HCT116 (cell line): Measurements from ENCODE around the gene TMEM139. TPM values are rescaled to one million over a fixed set of nuclear protein-coding genes. Genes with fewer than 3 reads are reported as not detected.

ENCODE experiments used
- ATAC-seq: fragments of 200-7000 bp; cut with Tn5 transposase; 2 replicates; pipeline ENCODE4 v1.9.1; 2020; ENCODE audit warnings: mild to moderate bottlenecking, moderate library complexity
- BruUV-seq: library from RNA; stranded (reverse); fragments of 400-500 nt; replicated peaks from 2 replicates; lab custom pipeline; 2021; lab: Mats Ljungman, UMichigan
- CTCF ChIA-PET: fragments of 300-600 bp; sonication (Branson Sonifier 250); formaldehyde crosslinking; loops from one replicate; lab custom pipeline; 2021; ENCODE audit warnings: antibody characterized with exemption; lab: Charles Lee
- POLR2A ChIA-PET: fragments of 300-600, 350-600 bp; sonication (Branson Sonifier 250); formaldehyde crosslinking; loops from one replicate; lab custom pipeline; 2021; ENCODE audit warnings: antibody characterized with exemption; lab: Charles Lee
- RAD21 ChIA-PET, 2 experiments: fragments of 300-600 bp; sonication (Branson Sonifier 250); formaldehyde crosslinking; loops; one replicate each; lab custom pipeline; 2023; ENCODE audit warnings: low total read pairs in 2 of 2; ENCODE audit not compliant: uncharacterized antibody in 2 of 2, unreplicated experiment in 2 of 2, low non-redundant PET in 1 of 2; lab: Charles Lee
- DNase-seq: peaks from one replicate; pipeline ENCODE4 v3.0.0-alpha.2; 2010; ENCODE audit warnings: low read depth, low spot score
- H2AFZ ChIP-seq: fragments of 200-600 bp; shearing (Covaris generic), sonication (generic); 2 replicates; pipeline ENCODE4 v1.6.1; 2017; ENCODE audit warnings: low read depth, mixed run types, mixed read lengths, antibody characterized with exemption, low read length; ENCODE audit not compliant: poor library complexity, severe bottlenecking
- H3K27ac ChIP-seq: 2 replicates; pipeline ENCODE4 v1.5.1; 2012; ENCODE audit warnings: low read depth, low read length
- H3K27me3 ChIP-seq: fragments of 200-600 bp; sonication (generic); 2 replicates; pipeline ENCODE4 v1.6.1; 2016; ENCODE audit warnings: mixed run types, low read length, mixed read lengths; ENCODE audit not compliant: insufficient read depth
- H3K36me3 ChIP-seq, 2 experiments: fragments of 200-500 bp in 1 of 2; fragments of 200-600 bp in 1 of 2; sonication (Bioruptor generic) in 1 of 2; sonication (generic) in 1 of 2; 2 replicates each; pipeline versions ENCODE4 v1.5.1 to v1.6.1; 2014 to 2016; ENCODE audit warnings: low read length in 2 of 2, inconsistent platforms in 1 of 2, mixed read lengths in 1 of 2, mixed run types in 1 of 2; ENCODE audit not compliant: insufficient read depth in 2 of 2, control insufficient read depth in 1 of 2
- H3K4me1 ChIP-seq, 2 experiments: fragments of 200-600 bp in 1 of 2; sonication (generic) in 1 of 2; 2 replicates each; pipeline versions ENCODE4 v1.5.1 to v1.6.1; 2012 to 2017; ENCODE audit warnings: low read length in 2 of 2, inconsistent platforms in 1 of 2, mild to moderate bottlenecking in 1 of 2, mixed read lengths in 1 of 2, mixed run types in 1 of 2, moderate library complexity in 1 of 2; ENCODE audit not compliant: insufficient read depth in 2 of 2, control insufficient read depth in 1 of 2
- H3K4me2 ChIP-seq: fragments of 200-600 bp; sonication (generic); 2 replicates; pipeline ENCODE4 v1.6.1; 2017; ENCODE audit warnings: mixed run types, low read length, mixed read lengths
- H3K4me3 ChIP-seq, 2 experiments: fragments of 200-600 bp in 1 of 2; sonication (generic) in 1 of 2; replicated peaks in 1 of 2; 2 replicates each; pipeline ENCODE4 v1.5.1; 2011 to 2016; ENCODE audit warnings: low read length in 2 of 2, control low read depth in 1 of 2, low read depth in 1 of 2, mild to moderate bottlenecking in 1 of 2, mixed read lengths in 1 of 2, mixed run types in 1 of 2
- H3K79me2 ChIP-seq: fragments of 200-600 bp; sonication (generic); 2 replicates; pipeline ENCODE4 v1.6.1; 2017; ENCODE audit warnings: mild to moderate bottlenecking, mixed run types, low read length, moderate library complexity, mixed read lengths; ENCODE audit not compliant: insufficient read depth
- H3K9ac ChIP-seq: fragments of 200-600 bp; sonication (generic); 2 replicates; pipeline ENCODE4 v1.6.1; 2016; ENCODE audit warnings: low read length, mixed read lengths
- H3K9me2 ChIP-seq: fragments of 200-600 bp; sonication (generic), shearing (Covaris generic); 2 replicates; pipeline ENCODE4 v1.6.1; 2017; ENCODE audit warnings: mixed run types, mild to moderate bottlenecking, moderate library complexity; ENCODE audit not compliant: insufficient read depth
- H3K9me3 ChIP-seq, 2 experiments: fragments of 200-500 bp in 1 of 2; fragments of 200-600 bp in 1 of 2; sonication (Bioruptor generic) in 1 of 2; sonication (generic) in 1 of 2; 2 replicates each; pipeline ENCODE4 v1.6.1; 2014 to 2017; ENCODE audit warnings: low read length in 2 of 2, mixed read lengths in 2 of 2, inconsistent platforms in 1 of 2, low read depth in 1 of 2, mild to moderate bottlenecking in 1 of 2, mixed run types in 1 of 2, moderate library complexity in 1 of 2; ENCODE audit not compliant: control insufficient read depth in 1 of 2, insufficient read depth in 1 of 2
- H4K20me1 ChIP-seq: fragments of 200-600 bp; sonication (generic), shearing (Covaris generic); 2 replicates; pipeline ENCODE4 v1.6.1; 2017; ENCODE audit warnings: mixed run types, mild to moderate bottlenecking, moderate library complexity; ENCODE audit not compliant: insufficient read depth
- CBX3 ChIP-seq: IDR thresholded peaks from 2 replicates; pipeline ENCODE4 v1.6.1; 2012; ENCODE audit warnings: low read depth
- CEBPB ChIP-seq: IDR thresholded peaks from 2 replicates; pipeline ENCODE4 v1.6.1; 2012; ENCODE audit warnings: low read depth
- ELF1 ChIP-seq: IDR thresholded peaks from 2 replicates; pipeline ENCODE4 v1.6.1; 2012; ENCODE audit warnings: low read depth, borderline replicate concordance
- EZH2 ChIP-seq: fragments of 200-600 bp; sonication (generic); IDR thresholded peaks from 2 replicates; pipeline ENCODE4 v1.6.1; 2017; ENCODE audit warnings: antibody characterized with exemption, mixed run types
- EZH2phosphoT487 ChIP-seq: fragments of 200-600 bp; IDR thresholded peaks from 2 replicates; pipeline ENCODE4 v1.6.1; 2018; ENCODE audit warnings: antibody characterized with exemption, borderline replicate concordance
- FOSL1 ChIP-seq: IDR thresholded peaks from 2 replicates; pipeline ENCODE4 v1.6.1; 2012; ENCODE audit warnings: low read depth
- POLR2A ChIP-seq: IDR thresholded peaks from 2 replicates; pipeline ENCODE4 v1.7.0; 2011; ENCODE audit warnings: borderline replicate concordance; ENCODE audit not compliant: insufficient read depth, insufficient read length; ENCODE audit errors: extremely low read depth
- POLR2AphosphoS5 ChIP-seq: IDR thresholded peaks from 2 replicates; pipeline ENCODE4 v1.6.1; 2011; ENCODE audit warnings: mild to moderate bottlenecking, low read depth, low read length, moderate library complexity
- RAD21 ChIP-seq: IDR thresholded peaks from 2 replicates; pipeline ENCODE4 v1.6.1; 2012; ENCODE audit warnings: low read depth, mild to moderate bottlenecking
- SIN3A ChIP-seq: IDR thresholded peaks from 2 replicates; pipeline ENCODE4 v1.6.1; 2012; ENCODE audit warnings: low read depth
- SP1 ChIP-seq: IDR thresholded peaks from 2 replicates; pipeline ENCODE4 v1.6.1; 2012; ENCODE audit warnings: low read depth
- SRF ChIP-seq: IDR thresholded peaks from 2 replicates; pipeline ENCODE4 v1.6.1; 2012; ENCODE audit warnings: low read depth
- TCF7L2 ChIP-seq: IDR thresholded peaks from 2 replicates; pipeline ENCODE4 v1.7.0; 2011; ENCODE audit warnings: borderline replicate concordance, inconsistent platforms; ENCODE audit not compliant: insufficient read depth, insufficient read length; ENCODE audit errors: extremely low read depth
- ZFX ChIP-seq: fragments of 450-650 bp; IDR thresholded peaks from 2 replicates; pipeline ENCODE4 v1.6.1; 2017
- ZNF274 ChIP-seq: fragments of 200-500 bp; sonication (Bioruptor generic); IDR thresholded peaks from 2 replicates; pipeline ENCODE4 v1.6.1; 2014; ENCODE audit warnings: mild to moderate bottlenecking, low read depth, low read length, inconsistent platforms
- intact Hi-C: fragments of 100-400 bp; cut with micrococcal nuclease; formaldehyde crosslinking; loops from 2 replicates; pipeline ENCODE4 v1.10.0; 2022
- total RNA-seq: library from RNA; stranded (reverse); gene quantifications from one replicate; pipeline ENCODE4 v1.2.1, GENCODE V29; 2021; ENCODE audit not compliant: unreplicated experiment
- TF ChIP-seq, protein P1 (sequence below): IDR thresholded peaks from 2 replicates; pipeline ENCODE4 v1.6.1; 2012; ENCODE audit warnings: low read depth
- TF ChIP-seq, protein P2 (sequence below), 3 experiments: fragments of 200-600 bp in 1 of 3; sonication (generic) in 1 of 3; IDR thresholded peaks in 2 of 3; conservative IDR thresholded peaks in 1 of 3; 2 replicates each; pipeline ENCODE4 v1.5.1; 2012 to 2017; ENCODE audit warnings: low read depth in 2 of 3, low read length in 2 of 3, antibody characterized with exemption in 1 of 3, borderline replicate concordance in 1 of 3, control low read depth in 1 of 3, mild to moderate bottlenecking in 1 of 3, mixed read lengths in 1 of 3, mixed run types in 1 of 3, moderate library complexity in 1 of 3; ENCODE audit not compliant: insufficient read depth in 1 of 3
- TF ChIP-seq, protein P3 (sequence below): IDR thresholded peaks from 2 replicates; pipeline ENCODE4 v1.6.1; 2012
- TF ChIP-seq, protein P4 (sequence below): IDR thresholded peaks from 2 replicates; pipeline ENCODE4 v1.6.1; 2011; ENCODE audit warnings: mild to moderate bottlenecking, low read length, moderate library complexity; ENCODE audit not compliant: insufficient replicate concordance; ENCODE audit errors: extremely low read depth

The TMEM139 gene
- total RNA-seq, 1 experiment from 2014 or later = 9.9 TPM

DNA sequence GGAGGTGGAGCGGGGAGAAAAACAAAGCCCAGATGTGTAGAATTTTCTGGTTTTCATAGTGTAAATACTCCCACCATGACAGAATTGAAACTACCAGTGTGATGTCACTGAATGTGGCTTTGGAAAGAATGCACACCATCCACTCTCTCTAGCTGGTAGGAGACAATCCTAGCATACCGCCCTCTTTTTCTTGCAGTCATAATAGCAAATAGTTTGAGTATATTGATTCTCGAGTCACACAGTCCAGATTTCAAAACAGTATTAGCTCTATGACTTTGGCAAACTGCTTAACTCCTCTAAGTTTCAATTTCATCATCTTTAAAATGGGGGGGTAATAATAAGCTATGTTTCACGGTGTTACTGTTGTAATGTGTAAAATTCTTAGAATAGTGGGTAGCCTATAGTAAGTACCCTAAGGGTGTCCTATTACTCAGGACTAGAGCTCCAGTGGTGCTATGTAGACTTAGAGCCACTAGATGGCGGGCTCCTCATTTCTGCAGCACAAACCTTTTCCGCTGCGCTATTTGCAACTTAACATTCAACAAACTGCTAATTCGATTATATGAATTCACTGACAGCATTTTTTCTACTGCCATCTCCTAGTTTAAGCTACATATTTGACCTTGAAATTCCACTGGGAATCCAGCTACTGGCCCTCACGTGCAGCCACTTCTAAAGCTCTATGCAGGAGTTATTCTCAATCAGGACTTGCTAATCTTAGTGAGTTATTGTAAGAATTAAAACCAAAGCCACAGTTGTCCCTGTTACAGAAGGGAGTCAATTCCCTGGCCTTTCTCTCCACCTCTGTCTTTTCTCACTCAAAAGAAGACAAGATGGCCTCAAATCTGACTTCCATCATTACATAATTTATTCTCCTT, 44.2 kb upstream of the TMEM139 start:
- intact Hi-C loops = loop anchor here (1.0 to 2.0 kb wide), 2 partner anchors 65 to 168 kb away; partner anchors contain the start of gene EPHA1
- Histone ChIP-seq H3K4me1 (peaks cover 3 to 9% of the 10 kb centered on the region in 2 experiments; a peak in 3 of 4 replicates), H3K4me2 (peak overlapping the region; percentile 48), H3K9ac (no peak overlapping the region), H2AFZ (peak overlapping the region; percentile 87), H4K20me1 (no peaks in the 10 kb centered on the region), H3K36me3 (no peaks in the 10 kb centered on the region), H3K9me2 (no peaks in the 10 kb centered on the region), H3K27me3 (no peaks in the 10 kb centered on the region), H3K9me3 (no peaks in the 10 kb centered on the region), H3K27ac (no peak overlapping the region), H3K4me3 (no peak overlapping the region), H3K79me2 (no peaks in the 10 kb centered on the region)
- peak; percentile 97 for ATAC-seq
- ChIA-PET CTCF (interaction anchor here (0.6 to 2.2 kb wide), 24 partner anchors 8 to 354 kb away, joined by 3 to 23 read pairs (median 4); partner anchors contain the start of genes EPHA1 and GSTK1), RAD21 (interaction anchor here (0.5 to 1.2 kb wide), 5 partner anchors 20 to 129 kb away, joined by 3 to 4 read pairs (median 3); no protein-coding TSS in a partner anchor), POLR2A (no interaction called here)
- peak; percentile 70 for DNase-seq
- BruUV-seq = no TSS peak
- no peak for TF ChIP-seq FOSL1
- no peak for TF ChIP-seq TCF7L2
- TF ChIP-seq, protein P1, sequence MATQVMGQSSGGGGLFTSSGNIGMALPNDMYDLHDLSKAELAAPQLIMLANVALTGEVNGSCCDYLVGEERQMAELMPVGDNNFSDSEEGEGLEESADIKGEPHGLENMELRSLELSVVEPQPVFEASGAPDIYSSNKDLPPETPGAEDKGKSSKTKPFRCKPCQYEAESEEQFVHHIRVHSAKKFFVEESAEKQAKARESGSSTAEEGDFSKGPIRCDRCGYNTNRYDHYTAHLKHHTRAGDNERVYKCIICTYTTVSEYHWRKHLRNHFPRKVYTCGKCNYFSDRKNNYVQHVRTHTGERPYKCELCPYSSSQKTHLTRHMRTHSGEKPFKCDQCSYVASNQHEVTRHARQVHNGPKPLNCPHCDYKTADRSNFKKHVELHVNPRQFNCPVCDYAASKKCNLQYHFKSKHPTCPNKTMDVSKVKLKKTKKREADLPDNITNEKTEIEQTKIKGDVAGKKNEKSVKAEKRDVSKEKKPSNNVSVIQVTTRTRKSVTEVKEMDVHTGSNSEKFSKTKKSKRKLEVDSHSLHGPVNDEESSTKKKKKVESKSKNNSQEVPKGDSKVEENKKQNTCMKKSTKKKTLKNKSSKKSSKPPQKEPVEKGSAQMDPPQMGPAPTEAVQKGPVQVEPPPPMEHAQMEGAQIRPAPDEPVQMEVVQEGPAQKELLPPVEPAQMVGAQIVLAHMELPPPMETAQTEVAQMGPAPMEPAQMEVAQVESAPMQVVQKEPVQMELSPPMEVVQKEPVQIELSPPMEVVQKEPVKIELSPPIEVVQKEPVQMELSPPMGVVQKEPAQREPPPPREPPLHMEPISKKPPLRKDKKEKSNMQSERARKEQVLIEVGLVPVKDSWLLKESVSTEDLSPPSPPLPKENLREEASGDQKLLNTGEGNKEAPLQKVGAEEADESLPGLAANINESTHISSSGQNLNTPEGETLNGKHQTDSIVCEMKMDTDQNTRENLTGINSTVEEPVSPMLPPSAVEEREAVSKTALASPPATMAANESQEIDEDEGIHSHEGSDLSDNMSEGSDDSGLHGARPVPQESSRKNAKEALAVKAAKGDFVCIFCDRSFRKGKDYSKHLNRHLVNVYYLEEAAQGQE = no peak
- no peak for TF ChIP-seq POLR2A
- no peak for TF ChIP-seq CEBPB
- TF ChIP-seq, protein P2, sequence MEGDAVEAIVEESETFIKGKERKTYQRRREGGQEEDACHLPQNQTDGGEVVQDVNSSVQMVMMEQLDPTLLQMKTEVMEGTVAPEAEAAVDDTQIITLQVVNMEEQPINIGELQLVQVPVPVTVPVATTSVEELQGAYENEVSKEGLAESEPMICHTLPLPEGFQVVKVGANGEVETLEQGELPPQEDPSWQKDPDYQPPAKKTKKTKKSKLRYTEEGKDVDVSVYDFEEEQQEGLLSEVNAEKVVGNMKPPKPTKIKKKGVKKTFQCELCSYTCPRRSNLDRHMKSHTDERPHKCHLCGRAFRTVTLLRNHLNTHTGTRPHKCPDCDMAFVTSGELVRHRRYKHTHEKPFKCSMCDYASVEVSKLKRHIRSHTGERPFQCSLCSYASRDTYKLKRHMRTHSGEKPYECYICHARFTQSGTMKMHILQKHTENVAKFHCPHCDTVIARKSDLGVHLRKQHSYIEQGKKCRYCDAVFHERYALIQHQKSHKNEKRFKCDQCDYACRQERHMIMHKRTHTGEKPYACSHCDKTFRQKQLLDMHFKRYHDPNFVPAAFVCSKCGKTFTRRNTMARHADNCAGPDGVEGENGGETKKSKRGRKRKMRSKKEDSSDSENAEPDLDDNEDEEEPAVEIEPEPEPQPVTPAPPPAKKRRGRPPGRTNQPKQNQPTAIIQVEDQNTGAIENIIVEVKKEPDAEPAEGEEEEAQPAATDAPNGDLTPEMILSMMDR (IDR thresholded peaks at IDR 0.05 in 2 of 3, conservative IDR thresholded peaks at IDR 0.05 in 1 of 3; ENCODE audit: borderline replicate concordance in 1 of 3, insufficient read depth in 1 of 3, low read depth in 2 of 3, low read length in 2 of 3) = peak; percentile 86 to 97 (median 93)
- no peak for TF ChIP-seq ZNF274
- TF ChIP-seq SIN3A = no peak
- TF ChIP-seq, protein P3, sequence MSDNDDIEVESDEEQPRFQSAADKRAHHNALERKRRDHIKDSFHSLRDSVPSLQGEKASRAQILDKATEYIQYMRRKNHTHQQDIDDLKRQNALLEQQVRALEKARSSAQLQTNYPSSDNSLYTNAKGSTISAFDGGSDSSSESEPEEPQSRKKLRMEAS = no peak
- TF ChIP-seq POLR2AphosphoS5 = no peak
- no peak for TF ChIP-seq ELF1
- TF ChIP-seq ZFX = no peak
- TF ChIP-seq, protein P4, sequence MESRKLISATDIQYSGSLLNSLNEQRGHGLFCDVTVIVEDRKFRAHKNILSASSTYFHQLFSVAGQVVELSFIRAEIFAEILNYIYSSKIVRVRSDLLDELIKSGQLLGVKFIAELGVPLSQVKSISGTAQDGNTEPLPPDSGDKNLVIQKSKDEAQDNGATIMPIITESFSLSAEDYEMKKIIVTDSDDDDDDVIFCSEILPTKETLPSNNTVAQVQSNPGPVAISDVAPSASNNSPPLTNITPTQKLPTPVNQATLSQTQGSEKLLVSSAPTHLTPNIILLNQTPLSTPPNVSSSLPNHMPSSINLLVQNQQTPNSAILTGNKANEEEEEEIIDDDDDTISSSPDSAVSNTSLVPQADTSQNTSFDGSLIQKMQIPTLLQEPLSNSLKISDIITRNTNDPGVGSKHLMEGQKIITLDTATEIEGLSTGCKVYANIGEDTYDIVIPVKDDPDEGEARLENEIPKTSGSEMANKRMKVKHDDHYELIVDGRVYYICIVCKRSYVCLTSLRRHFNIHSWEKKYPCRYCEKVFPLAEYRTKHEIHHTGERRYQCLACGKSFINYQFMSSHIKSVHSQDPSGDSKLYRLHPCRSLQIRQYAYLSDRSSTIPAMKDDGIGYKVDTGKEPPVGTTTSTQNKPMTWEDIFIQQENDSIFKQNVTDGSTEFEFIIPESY = no peak
- no peak for TF ChIP-seq SRF
- TF ChIP-seq CBX3 = peak; percentile 35; the same call in 1 of the 2 replicates
- no peak for TF ChIP-seq EZH2
- no peak for TF ChIP-seq SP1
- TF ChIP-seq EZH2phosphoT487 = no peak
- peak; percentile 95 for TF ChIP-seq RAD21
